Measurements from ENCODE around the gene POMP.
A peak's percentile ranks its signal among the peaks of the same experiment; 100 is the strongest.
"Not testable (repeated sequence)": the region's sequence is repeated elsewhere in the genome, so short reads cannot be mapped to it uniquely, and the experiment has no call there.

Gene POMP

DNA sequence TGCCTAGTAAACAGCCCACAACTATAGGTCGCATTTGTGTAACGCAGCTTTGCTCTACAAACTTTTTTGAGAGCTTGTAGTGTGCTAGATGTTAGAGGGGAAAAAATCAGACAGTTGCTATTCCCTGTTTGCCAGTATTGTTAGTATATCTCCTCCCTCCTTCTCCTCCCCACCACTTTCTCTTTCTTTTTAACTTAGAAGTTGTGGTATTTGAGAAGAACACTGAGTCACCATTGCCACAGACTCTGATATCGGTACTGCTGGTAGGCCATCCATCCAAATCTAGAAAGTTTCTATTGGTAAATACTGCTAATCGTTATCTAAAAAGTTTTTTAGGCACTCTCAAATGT lies 666 bp downstream of the POMP start:
- in situ Hi-C loops (cut with HindIII; ENCODE audit: low sequenced_read_pairs), result no loop called here
- DNase-seq (ENCODE audit: low read depth), result peak; percentile 29
- H3K4me3 ChIP-seq (ENCODE audit: low read depth, low read length), result peak overlapping the region; percentile 94
- TF ChIP-seq, protein P1, sequence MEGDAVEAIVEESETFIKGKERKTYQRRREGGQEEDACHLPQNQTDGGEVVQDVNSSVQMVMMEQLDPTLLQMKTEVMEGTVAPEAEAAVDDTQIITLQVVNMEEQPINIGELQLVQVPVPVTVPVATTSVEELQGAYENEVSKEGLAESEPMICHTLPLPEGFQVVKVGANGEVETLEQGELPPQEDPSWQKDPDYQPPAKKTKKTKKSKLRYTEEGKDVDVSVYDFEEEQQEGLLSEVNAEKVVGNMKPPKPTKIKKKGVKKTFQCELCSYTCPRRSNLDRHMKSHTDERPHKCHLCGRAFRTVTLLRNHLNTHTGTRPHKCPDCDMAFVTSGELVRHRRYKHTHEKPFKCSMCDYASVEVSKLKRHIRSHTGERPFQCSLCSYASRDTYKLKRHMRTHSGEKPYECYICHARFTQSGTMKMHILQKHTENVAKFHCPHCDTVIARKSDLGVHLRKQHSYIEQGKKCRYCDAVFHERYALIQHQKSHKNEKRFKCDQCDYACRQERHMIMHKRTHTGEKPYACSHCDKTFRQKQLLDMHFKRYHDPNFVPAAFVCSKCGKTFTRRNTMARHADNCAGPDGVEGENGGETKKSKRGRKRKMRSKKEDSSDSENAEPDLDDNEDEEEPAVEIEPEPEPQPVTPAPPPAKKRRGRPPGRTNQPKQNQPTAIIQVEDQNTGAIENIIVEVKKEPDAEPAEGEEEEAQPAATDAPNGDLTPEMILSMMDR (IDR thresholded peaks at IDR 0.05; ENCODE audit: low read depth, low read length, missing control alignments), result no peak

DNA sequence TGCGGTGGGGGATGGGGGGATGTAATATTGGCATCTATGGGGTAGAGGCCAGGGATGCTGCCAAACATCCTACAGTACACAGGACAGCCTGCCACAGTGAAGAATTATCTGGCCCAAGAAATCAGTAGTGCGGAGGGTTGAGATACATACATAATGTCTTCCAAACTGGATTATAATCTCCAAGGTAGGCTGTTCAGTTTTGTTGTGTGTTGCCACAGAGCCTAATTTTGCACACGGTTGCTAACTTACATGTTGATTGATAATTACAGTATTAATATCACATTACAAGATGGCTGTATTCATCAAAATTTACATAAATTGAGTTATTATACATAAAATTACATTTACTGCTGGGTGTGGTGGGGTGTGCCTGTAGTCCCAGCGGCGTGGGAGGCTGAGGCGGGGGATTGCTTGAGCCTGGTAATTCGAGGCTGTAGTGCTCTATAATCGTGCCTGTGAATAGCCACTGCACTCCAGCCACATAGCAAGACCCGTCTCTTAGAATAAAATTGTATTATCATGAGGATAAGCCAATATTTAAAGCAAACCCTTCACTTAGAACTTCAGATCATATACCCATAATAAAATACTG lies 8.1 kb downstream of the POMP start:
- DNase-seq (ENCODE audit: low read depth), result no peak
- in situ Hi-C loops (cut with HindIII; ENCODE audit: low sequenced_read_pairs), result no loop called here
- TF ChIP-seq, protein P1 (IDR thresholded peaks at IDR 0.05; ENCODE audit: low read depth, low read length, missing control alignments), result no peak
- no peak overlapping the region for H3K4me3 ChIP-seq (ENCODE audit: low read depth, low read length)

DNA sequence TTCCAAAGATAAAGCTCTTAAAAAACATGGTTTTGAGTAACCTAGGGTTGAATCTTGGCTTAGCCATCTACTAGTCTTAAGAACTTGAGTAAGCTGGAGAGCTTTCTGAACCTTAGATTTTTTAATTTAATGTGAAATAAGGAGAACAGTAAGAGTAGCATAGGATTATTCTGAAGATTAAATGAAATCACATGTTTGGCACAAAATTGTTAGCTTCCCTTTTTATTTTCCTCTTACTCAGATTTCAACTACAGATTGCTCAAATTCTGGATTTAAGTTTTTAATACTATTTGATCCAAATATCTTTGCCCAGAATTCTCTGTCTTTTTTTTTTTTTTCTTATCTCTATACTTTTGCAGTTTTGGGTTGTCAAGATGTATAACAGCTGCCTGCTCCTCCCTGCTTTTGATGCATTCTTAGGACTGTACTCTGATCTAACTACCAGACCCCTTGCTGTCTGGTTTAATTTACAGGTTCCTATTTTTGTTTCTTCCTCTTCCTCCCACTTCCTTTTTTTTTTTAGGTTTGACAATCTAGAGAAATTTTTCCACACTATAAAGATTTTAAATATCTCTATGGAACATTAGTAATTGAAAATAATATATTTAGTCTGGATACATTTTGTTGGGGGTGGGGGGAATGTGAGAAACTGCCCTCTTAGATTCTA lies 12.3 kb downstream of the POMP start:
- TF ChIP-seq, protein P1 (IDR thresholded peaks at IDR 0.05; ENCODE audit: low read depth, low read length, missing control alignments), result no peak
- in situ Hi-C loops (cut with HindIII; ENCODE audit: low sequenced_read_pairs), result no loop called here
- H3K4me3 ChIP-seq (ENCODE audit: low read depth, low read length), result no peak overlapping the region
- no peak for DNase-seq (ENCODE audit: low read depth)

DNA sequence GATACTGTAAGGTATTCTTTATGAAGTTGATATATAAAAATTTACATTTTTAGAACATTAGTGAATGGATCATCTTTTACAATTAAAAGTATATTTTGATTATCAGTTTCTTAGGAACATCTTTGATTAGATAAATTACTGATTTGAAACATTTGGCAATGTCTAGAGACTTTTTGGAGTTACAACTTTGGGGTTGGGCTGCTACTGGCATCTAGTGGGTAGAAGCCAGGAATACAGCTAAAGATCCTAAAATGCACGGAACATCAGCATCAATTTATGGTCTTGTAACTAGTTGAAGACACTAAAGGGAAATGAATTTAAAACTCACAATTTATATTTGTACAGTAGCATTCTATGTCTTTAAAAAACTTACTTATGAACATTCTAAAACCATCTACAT lies 19.9 kb downstream of the POMP start:
- TF ChIP-seq, protein P1 (IDR thresholded peaks at IDR 0.05; ENCODE audit: low read depth, low read length, missing control alignments), result no peak
- no peak overlapping the region for H3K4me3 ChIP-seq (ENCODE audit: low read depth, low read length)
- DNase-seq (ENCODE audit: low read depth), result no peak
- in situ Hi-C loops (cut with HindIII; ENCODE audit: low sequenced_read_pairs), result loop anchor here (25.0 kb wide), 1 partner anchor 133 kb away; the partner anchor contains the start of gene MTUS2

DNA sequence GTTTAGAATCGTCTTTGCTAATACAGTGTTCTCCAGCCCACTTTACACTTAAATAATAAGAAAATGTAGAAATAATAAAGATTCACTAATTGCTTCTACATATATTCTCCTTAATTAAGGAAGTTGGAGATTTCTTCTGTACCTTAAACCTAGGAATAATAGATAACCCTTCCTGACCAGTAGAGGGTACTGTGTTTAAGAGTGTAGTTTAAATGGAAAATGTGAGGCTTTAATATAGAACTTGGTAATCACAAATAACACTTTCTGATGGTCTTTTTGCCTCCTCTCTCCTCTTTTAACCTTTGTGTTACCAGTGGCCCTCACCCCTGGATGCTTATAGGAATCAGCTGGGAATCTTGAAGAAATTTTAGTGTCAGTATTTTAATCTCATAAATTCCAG lies 20.7 kb downstream of the POMP start:
- TF ChIP-seq, protein P1 (IDR thresholded peaks at IDR 0.05; ENCODE audit: low read depth, low read length, missing control alignments), result no peak
- in situ Hi-C loops (cut with HindIII; ENCODE audit: low sequenced_read_pairs), result loop anchor here (25.0 kb wide), 1 partner anchor 133 kb away; the partner anchor contains the start of gene MTUS2
- H3K4me3 ChIP-seq (ENCODE audit: low read depth, low read length), result no peak overlapping the region
- no peak for DNase-seq (ENCODE audit: low read depth)

DNA sequence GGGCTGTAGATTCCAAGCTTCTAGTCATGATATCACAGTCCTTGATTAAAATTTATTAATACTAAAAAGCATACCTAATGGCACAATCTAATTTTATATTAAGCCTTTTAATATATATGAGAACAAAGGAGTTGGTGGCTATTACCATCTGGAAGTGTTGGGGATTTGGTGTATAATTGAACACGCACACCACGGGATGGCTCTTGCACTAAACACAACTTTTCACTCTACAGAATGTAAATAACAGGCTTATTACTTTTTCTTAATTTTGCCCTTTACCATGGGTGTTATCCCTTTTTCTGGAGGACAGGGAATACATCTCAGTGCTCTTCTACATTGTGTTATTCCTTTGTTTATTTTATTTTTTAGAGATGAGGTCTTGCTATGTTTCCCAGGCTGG lies 21.6 kb downstream of the POMP start:
- TF ChIP-seq, protein P1 (IDR thresholded peaks at IDR 0.05; ENCODE audit: low read depth, low read length, missing control alignments), result no peak
- H3K4me3 ChIP-seq (ENCODE audit: low read depth, low read length), result no peak overlapping the region
- in situ Hi-C loops (cut with HindIII; ENCODE audit: low sequenced_read_pairs), result loop anchor here (25.0 kb wide), 1 partner anchor 132 kb away; the partner anchor contains the start of gene MTUS2
- no peak for DNase-seq (ENCODE audit: low read depth)

DNA sequence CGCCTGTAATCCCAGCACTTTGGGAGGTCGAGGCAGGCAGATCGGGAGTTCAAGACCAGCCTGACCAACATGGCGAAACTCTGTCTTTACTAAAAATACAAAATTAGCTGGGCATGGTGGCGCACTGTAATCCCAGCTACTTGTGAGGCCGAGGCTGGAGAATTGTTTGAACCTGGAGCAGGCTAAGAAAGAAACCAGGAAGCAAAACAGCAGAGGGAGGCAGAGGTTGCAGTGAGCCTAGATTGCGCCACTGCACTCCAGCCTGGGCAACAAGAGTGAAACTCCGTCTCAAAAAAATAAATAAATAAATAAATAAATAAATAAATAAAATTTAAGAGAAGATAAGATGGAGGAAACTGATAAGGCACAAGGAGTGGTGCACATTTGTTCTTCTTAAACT lies 24.2 kb downstream of the POMP start:
- DNase-seq (ENCODE audit: low read depth); H3K4me3 ChIP-seq (ENCODE audit: low read depth, low read length): not testable (repeated sequence)
- in situ Hi-C loops (cut with HindIII; ENCODE audit: low sequenced_read_pairs), result loop anchor here (25.0 kb wide), 1 partner anchor 129 kb away; the partner anchor contains the start of gene MTUS2
